Measurements from ENCODE around the gene ZNF593. TPM values are rescaled to one million over a fixed set of nuclear protein-coding genes. Genes with fewer than 3 reads are reported as not detected.

ZNF593 gene
- total RNA-seq, 6 experiments from 2014 or later = 16.8 to 39.6 (median 20.7) TPM

DNA sequence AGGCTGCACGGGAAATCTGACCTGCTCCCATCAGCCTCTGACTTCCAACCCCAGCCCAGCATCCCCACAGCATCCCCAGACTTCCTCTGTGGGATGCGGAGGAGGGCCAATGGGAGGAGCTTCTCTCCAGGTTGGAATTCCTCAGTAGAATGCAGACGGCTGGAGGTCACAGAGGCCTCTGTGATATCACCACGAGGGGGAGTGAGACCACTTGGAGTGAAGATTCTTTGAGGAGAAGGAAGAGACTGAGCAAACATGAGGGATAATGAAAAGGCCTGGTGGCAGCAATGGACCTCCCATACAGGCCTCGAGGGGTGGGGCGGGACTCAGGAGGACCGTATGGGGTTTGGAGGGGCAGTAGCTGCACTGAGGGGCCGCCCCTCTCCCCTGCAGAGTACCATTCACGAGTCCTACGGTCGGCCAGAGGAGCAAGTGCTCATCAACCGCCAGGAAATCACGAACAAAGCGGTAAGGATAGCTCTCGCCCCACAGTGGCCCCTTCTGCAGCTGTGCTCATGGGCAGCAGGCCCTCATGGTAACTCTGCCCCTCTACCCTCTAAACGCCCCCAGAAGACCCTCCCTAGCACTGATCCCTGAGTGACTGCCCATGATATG lies 20.8 kb downstream of the ZNF593 start, which contains the start of gene CATSPER4:
Gene CATSPER4 (plus strand): TSS at position 230 of the 615 bp plus-strand sequence. CDS start 26 bp downstream, at position 256.
- H3K27me3 ChIP-seq = no peaks in the 10 kb centered on the region
- TF ChIP-seq, protein P1, sequence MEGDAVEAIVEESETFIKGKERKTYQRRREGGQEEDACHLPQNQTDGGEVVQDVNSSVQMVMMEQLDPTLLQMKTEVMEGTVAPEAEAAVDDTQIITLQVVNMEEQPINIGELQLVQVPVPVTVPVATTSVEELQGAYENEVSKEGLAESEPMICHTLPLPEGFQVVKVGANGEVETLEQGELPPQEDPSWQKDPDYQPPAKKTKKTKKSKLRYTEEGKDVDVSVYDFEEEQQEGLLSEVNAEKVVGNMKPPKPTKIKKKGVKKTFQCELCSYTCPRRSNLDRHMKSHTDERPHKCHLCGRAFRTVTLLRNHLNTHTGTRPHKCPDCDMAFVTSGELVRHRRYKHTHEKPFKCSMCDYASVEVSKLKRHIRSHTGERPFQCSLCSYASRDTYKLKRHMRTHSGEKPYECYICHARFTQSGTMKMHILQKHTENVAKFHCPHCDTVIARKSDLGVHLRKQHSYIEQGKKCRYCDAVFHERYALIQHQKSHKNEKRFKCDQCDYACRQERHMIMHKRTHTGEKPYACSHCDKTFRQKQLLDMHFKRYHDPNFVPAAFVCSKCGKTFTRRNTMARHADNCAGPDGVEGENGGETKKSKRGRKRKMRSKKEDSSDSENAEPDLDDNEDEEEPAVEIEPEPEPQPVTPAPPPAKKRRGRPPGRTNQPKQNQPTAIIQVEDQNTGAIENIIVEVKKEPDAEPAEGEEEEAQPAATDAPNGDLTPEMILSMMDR (IDR thresholded peaks at IDR 0.05) = no peak
- no peak for TF ChIP-seq POLR2A (IDR thresholded peaks at IDR 0.05)
- H3K4me1 ChIP-seq = no peaks in the 10 kb centered on the region
- intact Hi-C loops (cut with DNase I) = no loop called here
- no peaks in the 10 kb centered on the region for H3K36me3 ChIP-seq
- DNase-seq (no peak), ATAC-seq (no peak)
- no peak within 1 kb of the TSS for H3K27ac ChIP-seq
- 52% methylated on average over 8 of the region's 16 CpGs for WGBS (ENCODE audit: insufficient coverage, low coverage, low lambda C conversion rate, missing lambda C conversion rate)
- H3K9me3 ChIP-seq = no peaks in the 10 kb centered on the region
- H3K4me3 ChIP-seq = no peak within 1 kb of the TSS

- WGBS (ENCODE audit: insufficient coverage, low coverage, low lambda C conversion rate, missing lambda C conversion rate) = 43% methylated on average over 3 of the region's 3 CpGs
- intact Hi-C loops (cut with DNase I) = no loop called here
These were observed 22.0 kb downstream of the ZNF593 start for GRCh38 chr1:26191739-26192138.

DNA sequence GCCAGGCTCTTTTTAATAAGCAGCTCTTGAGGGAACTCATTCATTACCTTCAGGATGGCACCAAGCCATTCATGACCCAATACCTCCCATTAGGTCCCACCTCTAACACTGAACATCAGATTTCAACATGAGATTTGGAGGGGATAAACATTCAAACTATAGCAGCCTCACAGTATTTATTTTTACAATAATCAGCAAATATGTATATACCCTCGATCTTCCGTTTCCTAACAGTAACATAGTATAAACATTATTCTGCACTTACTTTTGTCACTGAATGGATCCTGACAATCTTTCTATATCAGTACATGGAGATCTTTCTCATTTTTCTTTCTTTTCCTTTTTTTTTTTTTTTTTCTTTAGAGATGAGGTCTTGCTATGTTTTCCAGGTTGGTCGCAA lies 26.1 kb downstream of the ZNF593 start:
- Histone ChIP-seq H3K4me3 (no peak overlapping the region), H3K27ac (no peak overlapping the region), H3K27me3 (no peaks in the 10 kb centered on the region), H3K9me3 (no peaks in the 10 kb centered on the region), H3K36me3 (no peaks in the 10 kb centered on the region), H3K4me1 (no peaks in the 10 kb centered on the region)
- WGBS (ENCODE audit: insufficient coverage, low coverage, low lambda C conversion rate, missing lambda C conversion rate) = 53% methylated on average over 3 of the region's 3 CpGs
- TF ChIP-seq, protein P1 (IDR thresholded peaks at IDR 0.05) = no peak
- TF ChIP-seq POLR2A (IDR thresholded peaks at IDR 0.05) = no peak
- no peak for ATAC-seq
- intact Hi-C loops (cut with DNase I) = no loop called here
- no peak for DNase-seq

More at GRCh38 chr1:26191739-26192138, 22.0 kb downstream of the ZNF593 start:
- DNase-seq (no peak), ATAC-seq (no peak)
- Histone ChIP-seq H3K27ac (no peak overlapping the region), H3K27me3 (no peaks in the 10 kb centered on the region), H3K4me3 (no peak overlapping the region), H3K36me3 (no peaks in the 10 kb centered on the region), H3K9me3 (no peaks in the 10 kb centered on the region), H3K4me1 (no peaks in the 10 kb centered on the region)
- TF ChIP-seq POLR2A (IDR thresholded peaks at IDR 0.05) = no peak
- TF ChIP-seq, protein P1 (IDR thresholded peaks at IDR 0.05) = no peak

GRCh38 chr1:26197301-26197700 lies 27.6 kb downstream of the ZNF593 start:
- WGBS (ENCODE audit: insufficient coverage, low coverage, low lambda C conversion rate, missing lambda C conversion rate) = 92% methylated on average over 2 of the region's 3 CpGs
- H3K9me3 ChIP-seq = no peaks in the 10 kb centered on the region
- TF ChIP-seq, protein P1 (IDR thresholded peaks at IDR 0.05) = no peak
- TF ChIP-seq POLR2A (IDR thresholded peaks at IDR 0.05) = no peak
- H3K27ac ChIP-seq = no peak overlapping the region
- DNase-seq (no peak), ATAC-seq (no peak)
- H3K4me3 ChIP-seq = no peak overlapping the region
- H3K36me3 ChIP-seq = no peaks in the 10 kb centered on the region
- H3K4me1 ChIP-seq = no peaks in the 10 kb centered on the region
- intact Hi-C loops (cut with DNase I) = no loop called here
- H3K27me3 ChIP-seq = no peaks in the 10 kb centered on the region
